WTC11 (cell line): ENCODE results near the gene FAM50A. TPM values are rescaled to one million over a fixed set of nuclear protein-coding genes. Genes with fewer than 3 reads are reported as not detected.

Experiments used
- ATAC-seq: fragments of 200-7000 bp; cut with Tn5 transposase; 2 replicates; pipeline ENCODE4 v1.10.0; 2021; ENCODE audit warnings: mild to moderate bottlenecking, moderate library complexity
- CTCF ChIA-PET: fragments of 300-600 bp; sonication (Branson Sonifier 250); formaldehyde crosslinking; loops from one replicate; lab custom pipeline; 2021; ENCODE audit warnings: antibody characterized with exemption; lab: Charles Lee
- POLR2A ChIA-PET: fragments of 350-600 bp; sonication (Branson Sonifier 250); formaldehyde crosslinking; loops from one replicate; lab custom pipeline; 2021; ENCODE audit warnings: antibody characterized with exemption; lab: Charles Lee
- DNase-seq: peaks from one replicate; pipeline ENCODE4 v3.0.0; 2021; ENCODE audit warnings: low spot score
- H3K27ac Mint-ChIP-seq: 2 replicates; pipeline ENCODE4 v1.8.0; 2021; ENCODE audit warnings: mixed read lengths
- H3K27me3 Mint-ChIP-seq: 2 replicates; pipeline ENCODE4 v1.8.0; 2021; ENCODE audit warnings: low read depth, mild to moderate bottlenecking, moderate library complexity, mixed read lengths
- H3K36me3 Mint-ChIP-seq: 2 replicates; pipeline ENCODE4 v1.8.0; 2021; ENCODE audit warnings: mixed read lengths
- H3K4me1 Mint-ChIP-seq: 2 replicates; pipeline ENCODE4 v1.8.0; 2022; ENCODE audit warnings: mixed read lengths
- H3K4me3 Mint-ChIP-seq: 2 replicates; pipeline ENCODE4 v1.8.0; 2021; ENCODE audit warnings: mild to moderate bottlenecking, moderate library complexity, mixed read lengths
- H3K9me3 Mint-ChIP-seq: 2 replicates; pipeline ENCODE4 v1.8.0; 2021; ENCODE audit warnings: mixed read lengths
- ARID4B ChIP-seq: sonication (generic); formaldehyde crosslinking; IDR thresholded peaks from 2 replicates; pipeline ENCODE4 v1.8.0; 2023; ENCODE audit warnings: missing genetic modification reagents, mild to moderate bottlenecking, borderline replicate concordance
- E2F5 ChIP-seq: sonication (generic); formaldehyde crosslinking; IDR thresholded peaks from 2 replicates; pipeline ENCODE4 v1.8.1; 2022; ENCODE audit warnings: mild to moderate bottlenecking, moderate library complexity, missing genetic modification reagents
- ESRRA ChIP-seq: sonication (generic); formaldehyde crosslinking; IDR thresholded peaks from 2 replicates; pipeline ENCODE4 v1.8.1; 2022; ENCODE audit warnings: mild to moderate bottlenecking, missing genetic modification reagents, borderline replicate concordance
- MXD4 ChIP-seq: fragments of 250-450 bp; sonication (Bioruptor Pico); IDR thresholded peaks from 2 replicates; pipeline ENCODE4 v1.8.0; 2021; ENCODE audit warnings: mild to moderate bottlenecking, moderate library complexity, borderline replicate concordance
- NR3C1 ChIP-seq: sonication (generic); formaldehyde crosslinking; conservative IDR thresholded peaks from 2 replicates; pipeline ENCODE4 v1.8.1; 2023; ENCODE audit warnings: low read depth, mild to moderate bottlenecking, missing genetic modification reagents
- OVOL2 ChIP-seq: fragments of 250-450 bp; sonication (Bioruptor Pico); IDR thresholded peaks from 2 replicates; pipeline ENCODE4 v1.9.0; 2021; ENCODE audit warnings: mild to moderate bottlenecking, borderline replicate concordance
- RELA ChIP-seq: sonication (generic); formaldehyde crosslinking; IDR thresholded peaks from 2 replicates; pipeline ENCODE4 v1.8.1; 2022; ENCODE audit warnings: missing genetic modification reagents, mild to moderate bottlenecking, borderline replicate concordance
- RORB ChIP-seq: fragments of 250-450 bp; sonication (Bioruptor Pico); IDR thresholded peaks from 2 replicates; pipeline ENCODE4 v1.9.0; 2021; ENCODE audit warnings: mild to moderate bottlenecking
- SP1 ChIP-seq: sonication (generic); formaldehyde crosslinking; conservative IDR thresholded peaks from 2 replicates; pipeline ENCODE4 v1.8.1; 2022; ENCODE audit warnings: missing genetic modification reagents
- TEAD4 ChIP-seq: sonication (generic); formaldehyde crosslinking; IDR thresholded peaks from 2 replicates; pipeline ENCODE4 v1.8.0; 2022; ENCODE audit warnings: mild to moderate bottlenecking, missing genetic modification reagents
- ZNF263 ChIP-seq: sonication (generic); formaldehyde crosslinking; IDR thresholded peaks from 2 replicates; pipeline ENCODE4 v1.8.1; 2022; ENCODE audit warnings: low read depth, mild to moderate bottlenecking, moderate library complexity, missing genetic modification reagents
- ZNF396 ChIP-seq: fragments of 250-450 bp; sonication (Bioruptor Pico); IDR thresholded peaks from 2 replicates; pipeline ENCODE4 v1.8.0; 2021; ENCODE audit warnings: mild to moderate bottlenecking, moderate library complexity, borderline replicate concordance
- ZNF416 ChIP-seq: fragments of 250-450 bp; sonication (Bioruptor Pico); IDR thresholded peaks from 2 replicates; pipeline ENCODE4 v1.9.0; 2021; ENCODE audit warnings: mild to moderate bottlenecking, inconsistent platforms
- total RNA-seq: library from RNA; stranded (reverse); gene quantifications from 3 replicates; pipeline ENCODE4 v1.2.3, GENCODE V29; 2021
- TF ChIP-seq, protein P1 (sequence below): fragments of 250-450 bp; sonication (Bioruptor Pico); IDR thresholded peaks from 2 replicates; pipeline ENCODE4 v1.9.0; 2021; ENCODE audit warnings: mild to moderate bottlenecking
- TF ChIP-seq, protein P2 (sequence below): sonication (generic); formaldehyde crosslinking; IDR thresholded peaks from 2 replicates; pipeline ENCODE4 v1.8.1; 2023; ENCODE audit warnings: mild to moderate bottlenecking, missing genetic modification reagents
- TF ChIP-seq, protein P3 (sequence below): sonication (generic); formaldehyde crosslinking; conservative IDR thresholded peaks from 2 replicates; pipeline ENCODE4 v1.8.1; 2022; ENCODE audit warnings: mild to moderate bottlenecking, missing genetic modification reagents
- TF ChIP-seq, protein P4 (sequence below): sonication (generic); formaldehyde crosslinking; IDR thresholded peaks from 2 replicates; pipeline ENCODE4 v1.8.1; 2023; ENCODE audit warnings: mild to moderate bottlenecking, moderate library complexity, missing genetic modification reagents

The FAM50A gene
- total RNA-seq, 1 experiment from 2014 or later, result 50.2 TPM

DNA sequence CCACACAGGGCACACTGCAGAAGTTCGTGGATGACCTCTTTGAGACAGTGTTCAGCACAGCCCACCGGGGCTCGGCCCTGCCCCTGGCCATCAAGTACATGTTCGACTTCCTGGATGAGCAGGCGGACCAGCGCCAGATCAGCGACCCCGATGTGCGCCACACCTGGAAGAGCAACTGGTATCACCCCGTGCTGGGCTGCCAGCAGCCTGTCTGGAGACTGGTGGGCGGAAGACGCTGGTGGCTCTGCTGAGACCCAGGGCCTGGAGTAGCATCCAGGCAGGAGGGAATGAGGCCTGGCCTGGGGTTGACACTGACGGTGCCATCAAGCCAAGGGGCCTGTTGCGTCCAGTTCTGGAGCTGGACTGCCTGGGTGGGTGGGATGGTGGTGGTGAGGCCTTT is 26.5 kb downstream of the FAM50A start (continued):
- TF ChIP-seq RELA, result no peak
- TF ChIP-seq, protein P1, sequence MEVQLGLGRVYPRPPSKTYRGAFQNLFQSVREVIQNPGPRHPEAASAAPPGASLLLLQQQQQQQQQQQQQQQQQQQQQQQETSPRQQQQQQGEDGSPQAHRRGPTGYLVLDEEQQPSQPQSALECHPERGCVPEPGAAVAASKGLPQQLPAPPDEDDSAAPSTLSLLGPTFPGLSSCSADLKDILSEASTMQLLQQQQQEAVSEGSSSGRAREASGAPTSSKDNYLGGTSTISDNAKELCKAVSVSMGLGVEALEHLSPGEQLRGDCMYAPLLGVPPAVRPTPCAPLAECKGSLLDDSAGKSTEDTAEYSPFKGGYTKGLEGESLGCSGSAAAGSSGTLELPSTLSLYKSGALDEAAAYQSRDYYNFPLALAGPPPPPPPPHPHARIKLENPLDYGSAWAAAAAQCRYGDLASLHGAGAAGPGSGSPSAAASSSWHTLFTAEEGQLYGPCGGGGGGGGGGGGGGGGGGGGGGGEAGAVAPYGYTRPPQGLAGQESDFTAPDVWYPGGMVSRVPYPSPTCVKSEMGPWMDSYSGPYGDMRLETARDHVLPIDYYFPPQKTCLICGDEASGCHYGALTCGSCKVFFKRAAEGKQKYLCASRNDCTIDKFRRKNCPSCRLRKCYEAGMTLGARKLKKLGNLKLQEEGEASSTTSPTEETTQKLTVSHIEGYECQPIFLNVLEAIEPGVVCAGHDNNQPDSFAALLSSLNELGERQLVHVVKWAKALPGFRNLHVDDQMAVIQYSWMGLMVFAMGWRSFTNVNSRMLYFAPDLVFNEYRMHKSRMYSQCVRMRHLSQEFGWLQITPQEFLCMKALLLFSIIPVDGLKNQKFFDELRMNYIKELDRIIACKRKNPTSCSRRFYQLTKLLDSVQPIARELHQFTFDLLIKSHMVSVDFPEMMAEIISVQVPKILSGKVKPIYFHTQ, result no peak
- no peak for TF ChIP-seq NR3C1 (CRISPR knock-in tag)
- no peak for TF ChIP-seq OVOL2 (CRISPR knock-in tag)

DNA sequence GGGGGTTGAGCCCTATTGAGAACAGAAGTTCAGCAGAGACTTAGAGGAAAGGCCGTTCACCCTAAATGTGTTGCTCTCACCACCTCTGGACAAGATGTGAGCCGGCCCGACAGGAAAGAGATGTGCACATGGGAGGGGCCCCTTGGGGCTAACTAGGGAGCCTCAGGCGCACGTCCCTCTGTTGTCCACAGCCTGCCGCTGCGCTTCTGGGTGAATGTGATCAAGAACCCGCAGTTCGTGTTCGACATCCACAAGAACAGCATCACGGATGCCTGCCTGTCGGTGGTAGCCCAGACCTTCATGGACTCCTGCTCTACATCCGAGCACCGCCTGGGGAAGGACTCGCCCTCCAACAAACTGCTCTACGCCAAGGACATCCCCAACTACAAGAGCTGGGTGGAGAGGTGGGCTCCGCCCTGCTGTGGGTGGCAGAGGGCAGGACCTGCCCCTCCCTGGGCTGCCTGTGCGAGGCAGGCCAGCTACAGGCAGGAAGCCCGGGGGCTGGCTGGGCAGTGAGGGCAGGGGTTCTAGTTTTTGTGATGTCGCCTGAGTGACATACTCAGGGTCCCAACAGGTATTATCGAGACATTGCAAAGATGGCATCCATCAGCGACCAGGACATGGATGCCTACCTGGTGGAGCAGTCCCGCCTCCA is 27.1 kb downstream of the FAM50A start:
- Mint-ChIP-seq H3K4me3 (no peak overlapping the region), H3K4me1 (no peaks in the 10 kb centered on the region), H3K9me3 (no peaks in the 10 kb centered on the region), H3K27me3 (peaks cover 2% of the 10 kb centered on the region; the same call in 1 of the 2 replicates)
- POLR2A ChIA-PET, result no interaction called here
- CTCF ChIA-PET, result no interaction called here
- no peak for ATAC-seq
- TF ChIP-seq, protein P2, sequence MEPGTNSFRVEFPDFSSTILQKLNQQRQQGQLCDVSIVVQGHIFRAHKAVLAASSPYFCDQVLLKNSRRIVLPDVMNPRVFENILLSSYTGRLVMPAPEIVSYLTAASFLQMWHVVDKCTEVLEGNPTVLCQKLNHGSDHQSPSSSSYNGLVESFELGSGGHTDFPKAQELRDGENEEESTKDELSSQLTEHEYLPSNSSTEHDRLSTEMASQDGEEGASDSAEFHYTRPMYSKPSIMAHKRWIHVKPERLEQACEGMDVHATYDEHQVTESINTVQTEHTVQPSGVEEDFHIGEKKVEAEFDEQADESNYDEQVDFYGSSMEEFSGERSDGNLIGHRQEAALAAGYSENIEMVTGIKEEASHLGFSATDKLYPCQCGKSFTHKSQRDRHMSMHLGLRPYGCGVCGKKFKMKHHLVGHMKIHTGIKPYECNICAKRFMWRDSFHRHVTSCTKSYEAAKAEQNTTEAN, result no peak
- TF ChIP-seq, all 79 proteins: peak for 0
- no peak for DNase-seq
- H3K27ac Mint-ChIP-seq, result no peak overlapping the region
- H3K36me3 Mint-ChIP-seq, result peaks cover 2% of the 10 kb centered on the region; the same call in 1 of the 2 replicates

DNA sequence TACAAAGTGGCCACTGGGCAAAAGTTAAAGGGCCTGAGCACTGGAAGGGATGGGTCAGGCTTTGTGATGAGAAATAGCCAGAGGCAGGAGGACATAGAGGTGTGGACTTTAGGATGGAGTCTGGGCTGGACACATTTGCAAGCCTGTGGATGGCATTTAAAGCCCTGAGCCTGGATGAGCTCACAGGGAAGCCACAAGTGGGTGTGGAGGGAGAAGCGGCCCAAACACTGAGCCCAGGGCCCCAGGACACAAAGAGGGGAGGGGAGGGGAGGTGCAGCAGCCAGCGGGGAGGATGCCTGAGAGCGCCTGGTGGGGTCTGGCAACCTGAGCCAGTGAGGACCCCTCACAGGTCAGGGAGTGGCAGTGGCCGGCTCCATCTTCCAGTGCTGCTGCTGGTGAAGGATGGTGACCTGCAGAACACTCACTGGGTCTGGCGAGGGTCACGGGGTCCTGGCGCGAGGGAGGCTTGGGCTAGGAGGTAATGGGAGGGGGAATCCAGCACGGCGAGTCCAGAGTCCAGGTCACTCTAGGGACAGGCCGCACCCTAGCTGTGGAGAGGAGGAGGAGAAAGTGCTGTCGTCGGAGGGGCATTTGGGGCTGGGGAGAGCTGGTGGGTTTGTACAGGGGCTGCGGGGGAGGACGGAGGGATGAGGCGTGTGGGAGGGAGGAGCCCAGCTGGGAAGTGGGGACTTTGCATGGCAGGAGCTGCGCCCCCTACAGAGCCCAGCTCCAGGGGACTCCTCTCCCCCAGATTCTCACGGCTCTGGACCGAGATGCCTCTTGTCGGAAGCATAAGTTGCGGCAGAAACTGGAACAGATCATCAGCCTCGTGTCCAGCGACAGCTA is 28.1 kb downstream of the FAM50A start:
- DNase-seq, result no peak
- no peak overlapping the region for H3K27ac Mint-ChIP-seq
- H3K27me3 Mint-ChIP-seq, result peaks cover 2% of the 10 kb centered on the region; the same call in 1 of the 2 replicates
- TF ChIP-seq ZNF416 (CRISPR knock-in tag), result no peak
- TF ChIP-seq ESRRA (CRISPR knock-in tag), result no peak
- TF ChIP-seq, protein P3, sequence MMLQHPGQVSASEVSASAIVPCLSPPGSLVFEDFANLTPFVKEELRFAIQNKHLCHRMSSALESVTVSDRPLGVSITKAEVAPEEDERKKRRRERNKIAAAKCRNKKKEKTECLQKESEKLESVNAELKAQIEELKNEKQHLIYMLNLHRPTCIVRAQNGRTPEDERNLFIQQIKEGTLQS (CRISPR knock-in tag), result no peak
- no peak for TF ChIP-seq RORB (CRISPR knock-in tag)
- no peak for TF ChIP-seq ZNF396 (CRISPR knock-in tag)
- no peak for TF ChIP-seq SP1 (CRISPR knock-in tag)
- TF ChIP-seq ZNF263 (CRISPR knock-in tag), result no peak
- TF ChIP-seq ARID4B (CRISPR knock-in tag), result no peak
- TF ChIP-seq, protein P4, sequence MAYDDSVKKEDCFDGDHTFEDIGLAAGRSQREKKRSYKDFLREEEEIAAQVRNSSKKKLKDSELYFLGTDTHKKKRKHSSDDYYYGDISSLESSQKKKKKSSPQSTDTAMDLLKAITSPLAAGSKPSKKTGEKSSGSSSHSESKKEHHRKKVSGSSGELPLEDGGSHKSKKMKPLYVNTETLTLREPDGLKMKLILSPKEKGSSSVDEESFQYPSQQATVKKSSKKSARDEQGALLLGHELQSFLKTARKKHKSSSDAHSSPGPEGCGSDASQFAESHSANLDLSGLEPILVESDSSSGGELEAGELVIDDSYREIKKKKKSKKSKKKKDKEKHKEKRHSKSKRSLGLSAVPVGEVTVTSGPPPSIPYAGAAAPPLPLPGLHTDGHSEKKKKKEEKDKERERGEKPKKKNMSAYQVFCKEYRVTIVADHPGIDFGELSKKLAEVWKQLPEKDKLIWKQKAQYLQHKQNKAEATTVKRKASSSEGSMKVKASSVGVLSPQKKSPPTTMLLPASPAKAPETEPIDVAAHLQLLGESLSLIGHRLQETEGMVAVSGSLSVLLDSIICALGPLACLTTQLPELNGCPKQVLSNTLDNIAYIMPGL (CRISPR knock-in tag), result no peak
- TF ChIP-seq E2F5 (CRISPR knock-in tag), result no peak
- no peak for TF ChIP-seq MXD4
- no peak for TF ChIP-seq TEAD4 (CRISPR knock-in tag)
- TF ChIP-seq, all 79 proteins: peak for 0
- POLR2A ChIA-PET, result no interaction called here
- Mint-ChIP-seq H3K36me3 (peaks cover 2% of the 10 kb centered on the region; the same call in 1 of the 2 replicates), H3K9me3 (no peaks in the 10 kb centered on the region), H3K4me3 (no peak overlapping the region), H3K4me1 (no peaks in the 10 kb centered on the region)
- CTCF ChIA-PET, result no interaction called here
- no peak for ATAC-seq
